Activated CD4-positive, alpha-beta memory T cell treated with anti-CD3 and anti-CD28 coated beads for 36 hours (primary cell): ENCODE results near the gene RAPGEF5. TPM values are rescaled to one million over a fixed set of nuclear protein-coding genes. Genes with fewer than 3 reads are reported as not detected.

Experiments used
- CTCF ChIA-PET: fragments of 350-600 bp; sonication (Branson Sonifier 250); formaldehyde crosslinking; loops from one replicate; lab custom pipeline; 2021; ENCODE audit warnings: antibody characterized with exemption, inconsistent platforms; lab: Charles Lee
- POLR2A ChIA-PET: fragments of 350-600 bp; sonication (Branson Sonifier 250); formaldehyde crosslinking; loops from one replicate; lab custom pipeline; 2021; ENCODE audit warnings: antibody characterized with exemption; lab: Charles Lee
- DNase-seq: peaks from one replicate; pipeline ENCODE4 v3.0.0-alpha.2; 2020
- H3K27ac Mint-ChIP-seq: one replicate; pipeline ENCODE4 v1.8.0; 2021; ENCODE audit warnings: mixed read lengths
- H3K27me3 Mint-ChIP-seq: one replicate; pipeline ENCODE4 v1.8.0; 2021; ENCODE audit warnings: mixed read lengths
- H3K36me3 Mint-ChIP-seq: one replicate; pipeline ENCODE4 v1.8.0; 2021; ENCODE audit warnings: mixed read lengths
- H3K4me1 Mint-ChIP-seq: one replicate; pipeline ENCODE4 v1.8.0; 2021; ENCODE audit warnings: low read depth, mixed read lengths
- H3K4me3 Mint-ChIP-seq: one replicate; pipeline ENCODE4 v1.8.0; 2021; ENCODE audit warnings: mild to moderate bottlenecking, mixed read lengths
- H3K9me3 Mint-ChIP-seq: one replicate; pipeline ENCODE4 v1.8.0; 2021; ENCODE audit warnings: mixed read lengths
- intact Hi-C: fragments of 100-400 bp; cut with micrococcal nuclease; formaldehyde crosslinking; loops from one replicate; pipeline ENCODE4 v1.15.1; 2023
- total RNA-seq, 2 experiments: library from RNA; stranded (reverse); gene quantifications; one replicate each; pipeline ENCODE4 v1.2.3, GENCODE V29; 2021

Gene RAPGEF5
- total RNA-seq, 2 experiments from 2014 or later: 0.27 to 0.29 TPM

DNA sequence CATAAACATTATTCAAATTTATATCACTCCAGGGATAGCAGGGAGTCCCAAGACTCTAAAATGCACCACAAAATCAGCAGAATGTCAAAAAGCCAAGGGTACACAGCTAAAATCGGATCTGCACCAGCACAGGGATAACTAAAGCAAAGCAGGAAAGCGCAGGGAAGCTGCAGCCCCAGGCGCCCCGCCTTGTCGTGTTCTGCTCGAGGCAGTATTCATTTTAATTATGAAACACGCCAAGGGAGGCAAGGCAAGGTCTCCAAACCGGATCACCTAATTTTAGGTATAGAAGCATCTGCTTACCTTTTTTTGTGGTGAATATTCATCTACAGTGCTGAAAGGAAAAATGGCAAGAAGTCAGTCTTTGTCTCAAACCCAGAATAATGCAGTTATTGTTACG is 199.4 kb downstream of the RAPGEF5 start:
- H3K27ac Mint-ChIP-seq: no peak overlapping the region
- H3K27me3 Mint-ChIP-seq: peaks cover 15% of the 10 kb centered on the region
- DNase-seq: no peak
- no peak overlapping the region for H3K4me3 Mint-ChIP-seq
- H3K4me1 Mint-ChIP-seq: peaks cover 6% of the 10 kb centered on the region
- intact Hi-C loops: no loop called here
- POLR2A ChIA-PET: no interaction called here
- no peaks in the 10 kb centered on the region for H3K36me3 Mint-ChIP-seq
- CTCF ChIA-PET: no interaction called here
- no peaks in the 10 kb centered on the region for H3K9me3 Mint-ChIP-seq

DNA sequence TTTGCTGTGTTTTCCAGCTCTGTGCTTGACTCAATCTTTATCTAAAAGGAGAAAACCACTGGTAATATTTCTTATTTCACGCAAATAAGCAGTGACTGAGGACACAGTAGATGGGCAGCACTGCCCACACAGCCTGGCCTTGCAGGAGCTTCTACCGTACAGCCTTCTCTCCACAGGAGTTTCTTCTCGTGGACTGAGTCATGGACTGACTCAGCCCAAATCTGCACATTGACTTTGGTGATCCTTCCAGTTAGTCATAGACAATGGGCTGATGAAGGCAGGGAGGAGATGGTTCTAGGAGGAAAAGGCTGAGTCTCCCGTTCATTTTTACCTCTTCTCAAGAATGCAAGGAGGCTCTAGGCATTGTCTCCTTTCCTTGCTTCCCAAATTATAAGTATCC is 200.7 kb downstream of the RAPGEF5 start:
- Mint-ChIP-seq H3K4me1 (peaks cover 6% of the 10 kb centered on the region), H3K27me3 (peaks cover 15% of the 10 kb centered on the region), H3K36me3 (no peaks in the 10 kb centered on the region), H3K4me3 (no peak overlapping the region), H3K9me3 (no peaks in the 10 kb centered on the region), H3K27ac (no peak overlapping the region)
- ChIA-PET POLR2A (no interaction called here), CTCF (no interaction called here)
- intact Hi-C loops: no loop called here
- no peak for DNase-seq

DNA sequence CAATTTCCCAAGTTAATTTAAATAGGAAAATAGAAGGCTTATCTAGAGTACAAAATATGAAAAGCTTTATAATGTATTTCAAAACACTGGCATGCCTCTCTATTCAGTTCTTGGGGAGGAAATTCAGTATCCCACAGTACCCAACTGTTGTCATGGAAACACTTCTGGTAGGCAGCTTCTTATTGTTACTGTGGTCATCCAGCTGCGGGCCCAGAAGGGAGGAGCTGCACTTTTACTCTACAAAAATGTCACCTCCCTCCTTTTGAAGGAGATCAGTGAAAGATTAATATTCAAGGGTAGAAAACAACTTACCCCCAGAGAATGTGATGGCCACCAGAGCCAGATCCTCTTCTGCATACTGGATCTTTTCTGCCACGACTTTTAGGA is 202.8 kb downstream of the RAPGEF5 start:
- intact Hi-C loops: no loop called here
- H3K27me3 Mint-ChIP-seq: peaks cover 13% of the 10 kb centered on the region
- POLR2A ChIA-PET: no interaction called here
- no peak overlapping the region for H3K27ac Mint-ChIP-seq
- H3K36me3 Mint-ChIP-seq: no peaks in the 10 kb centered on the region
- no peaks in the 10 kb centered on the region for H3K9me3 Mint-ChIP-seq
- no peak overlapping the region for H3K4me3 Mint-ChIP-seq
- H3K4me1 Mint-ChIP-seq: peaks cover 2% of the 10 kb centered on the region
- CTCF ChIA-PET: interaction anchor here (1.6 kb wide), 1 partner anchor 44 kb away, joined by 6 read pairs; no protein-coding TSS in a partner anchor
- no peak for DNase-seq

DNA sequence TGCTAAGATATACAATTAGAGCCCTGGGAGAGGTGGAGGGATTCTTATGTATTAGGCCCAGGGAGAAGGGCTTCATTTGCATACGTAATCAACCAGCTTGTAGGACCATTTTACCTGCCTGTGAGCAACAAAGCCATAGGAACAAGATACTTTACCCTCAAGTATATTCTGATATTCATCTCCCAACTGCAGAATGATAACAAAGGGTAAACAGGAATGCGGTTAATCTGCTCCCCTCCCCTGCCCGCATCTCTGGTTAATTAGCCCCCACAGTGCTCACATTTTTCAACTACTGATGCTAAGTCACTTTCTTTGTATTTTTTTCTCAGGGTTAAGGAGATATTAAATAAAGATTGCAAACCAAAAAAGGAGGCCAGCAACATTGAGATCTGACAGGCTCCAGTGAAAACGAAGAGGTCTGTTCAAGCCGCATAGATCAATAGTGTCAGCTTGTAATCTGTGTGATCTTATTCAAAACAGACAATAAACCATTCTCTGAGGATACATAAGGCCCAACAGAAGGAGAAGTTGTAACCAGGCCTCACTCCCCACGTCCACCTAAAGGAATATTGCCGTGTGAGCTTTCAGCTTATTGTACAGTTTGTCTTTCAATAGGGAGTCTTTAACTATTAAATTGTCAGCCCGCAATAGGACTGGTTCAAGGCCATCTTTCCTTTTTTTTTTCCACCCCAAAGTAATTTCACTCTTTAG is 203.4 kb downstream of the RAPGEF5 start:
- Mint-ChIP-seq H3K27ac (no peak overlapping the region), H3K4me1 (no peaks in the 10 kb centered on the region), H3K36me3 (no peaks in the 10 kb centered on the region), H3K4me3 (no peak overlapping the region), H3K9me3 (no peaks in the 10 kb centered on the region), H3K27me3 (peaks cover 13% of the 10 kb centered on the region)
- POLR2A ChIA-PET: no interaction called here
- CTCF ChIA-PET: interaction anchor here (1.6 kb wide), 1 partner anchor 44 kb away, joined by 6 read pairs; no protein-coding TSS in a partner anchor
- intact Hi-C loops: no loop called here
- no peak for DNase-seq

DNA sequence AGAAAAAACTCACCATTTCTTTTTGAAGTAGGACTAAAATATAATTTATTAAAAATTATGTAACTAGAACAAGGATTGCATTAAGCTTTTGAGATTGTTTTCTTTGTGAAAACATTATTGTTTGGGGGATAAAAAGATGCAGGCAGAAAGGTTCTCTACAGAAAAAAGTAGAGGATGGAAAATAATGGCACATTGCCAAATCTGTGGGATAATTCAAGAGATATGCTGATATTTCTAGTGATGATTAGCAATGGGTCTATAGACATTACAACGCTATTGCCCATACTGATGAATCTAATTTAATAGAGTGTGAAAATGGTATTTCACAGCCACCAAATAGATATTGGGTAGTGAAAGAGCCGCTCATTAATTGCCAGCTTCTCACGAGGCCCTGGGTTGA is 204.3 kb downstream of the RAPGEF5 start:
- Mint-ChIP-seq H3K4me1 (no peaks in the 10 kb centered on the region), H3K27ac (no peak overlapping the region), H3K9me3 (no peaks in the 10 kb centered on the region), H3K4me3 (no peak overlapping the region), H3K27me3 (peaks cover 8% of the 10 kb centered on the region), H3K36me3 (no peaks in the 10 kb centered on the region)
- POLR2A ChIA-PET: no interaction called here
- intact Hi-C loops: no loop called here
- CTCF ChIA-PET: interaction anchor here (1.6 kb wide), 1 partner anchor 43 kb away, joined by 6 read pairs; no protein-coding TSS in a partner anchor
- DNase-seq: no peak

DNA sequence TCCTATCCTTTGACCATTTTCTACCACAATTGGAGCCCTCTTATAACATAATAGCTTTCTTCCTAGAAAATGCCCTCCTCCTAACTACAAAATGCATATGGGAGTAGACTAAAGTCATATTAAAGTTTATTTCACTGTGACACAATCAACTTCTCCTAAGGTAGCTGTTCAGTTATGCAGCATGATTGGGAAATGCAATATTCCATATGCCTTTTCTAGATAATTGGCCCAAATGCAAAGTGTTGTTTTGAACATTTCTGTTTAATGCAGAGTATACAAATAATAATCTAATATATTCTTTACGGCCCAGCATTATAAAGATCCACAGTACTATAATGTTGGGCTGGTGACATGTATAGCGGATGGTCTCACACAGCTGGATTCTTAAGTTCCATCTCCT is 205.1 kb downstream of the RAPGEF5 start:
- ChIA-PET POLR2A (no interaction called here), CTCF (no interaction called here)
- peaks cover 9% of the 10 kb centered on the region for H3K27me3 Mint-ChIP-seq
- H3K9me3 Mint-ChIP-seq: no peaks in the 10 kb centered on the region
- no peaks in the 10 kb centered on the region for H3K36me3 Mint-ChIP-seq
- H3K4me3 Mint-ChIP-seq: no peak overlapping the region
- no peak for DNase-seq
- intact Hi-C loops: no loop called here
- H3K4me1 Mint-ChIP-seq: peaks cover 4% of the 10 kb centered on the region
- no peak overlapping the region for H3K27ac Mint-ChIP-seq

DNA sequence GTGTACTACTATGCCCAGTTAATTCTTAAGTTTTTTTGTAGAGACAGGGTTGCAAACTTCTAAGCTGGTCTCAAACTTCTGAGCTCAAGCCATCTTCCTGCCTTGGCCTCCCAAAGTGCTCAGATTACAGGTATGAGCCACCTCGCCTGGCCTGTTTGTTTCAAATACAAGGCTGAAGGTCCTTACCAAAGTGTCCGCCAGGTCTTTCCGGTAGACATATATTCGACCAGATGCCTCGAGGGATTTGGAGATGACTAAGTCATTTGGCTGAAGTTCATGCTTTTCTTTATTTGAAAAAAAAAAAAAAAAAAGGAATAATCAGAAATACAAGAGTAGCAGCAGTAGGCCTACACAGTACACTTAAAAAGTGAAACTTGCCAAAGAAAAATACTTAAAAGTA is 206.7 kb downstream of the RAPGEF5 start:
- no peak overlapping the region for H3K27ac Mint-ChIP-seq
- CTCF ChIA-PET: no interaction called here
- H3K4me3 Mint-ChIP-seq: no peak overlapping the region
- no peaks in the 10 kb centered on the region for H3K36me3 Mint-ChIP-seq
- H3K27me3 Mint-ChIP-seq: peaks cover 5% of the 10 kb centered on the region
- H3K9me3 Mint-ChIP-seq: no peaks in the 10 kb centered on the region
- H3K4me1 Mint-ChIP-seq: peaks cover 8% of the 10 kb centered on the region
- intact Hi-C loops: no loop called here
- POLR2A ChIA-PET: no interaction called here
- no peak for DNase-seq

DNA sequence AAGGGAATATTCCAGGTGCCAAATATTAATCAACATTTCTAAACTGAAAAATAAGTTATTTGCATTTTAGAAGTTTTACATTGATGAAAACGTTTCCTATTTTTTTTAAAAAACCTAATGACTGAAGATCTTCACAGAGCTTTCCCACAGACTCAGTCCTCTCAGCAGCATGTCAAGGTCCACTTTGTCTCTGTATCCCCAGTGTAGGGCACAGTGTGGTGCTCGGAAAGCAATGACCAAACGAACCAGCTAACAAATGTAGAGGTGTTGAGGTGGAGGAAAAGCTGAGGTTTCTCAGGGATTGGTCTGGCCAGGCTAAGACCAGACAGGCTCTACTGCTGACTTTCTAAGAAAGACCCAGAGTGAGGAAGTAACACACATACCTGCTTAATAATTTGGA is 209.1 kb downstream of the RAPGEF5 start:
- POLR2A ChIA-PET: interaction anchor here (0.6 kb wide), 1 partner anchor 817 kb away, joined by 6 read pairs; no protein-coding TSS in a partner anchor
- CTCF ChIA-PET: no interaction called here

DNA sequence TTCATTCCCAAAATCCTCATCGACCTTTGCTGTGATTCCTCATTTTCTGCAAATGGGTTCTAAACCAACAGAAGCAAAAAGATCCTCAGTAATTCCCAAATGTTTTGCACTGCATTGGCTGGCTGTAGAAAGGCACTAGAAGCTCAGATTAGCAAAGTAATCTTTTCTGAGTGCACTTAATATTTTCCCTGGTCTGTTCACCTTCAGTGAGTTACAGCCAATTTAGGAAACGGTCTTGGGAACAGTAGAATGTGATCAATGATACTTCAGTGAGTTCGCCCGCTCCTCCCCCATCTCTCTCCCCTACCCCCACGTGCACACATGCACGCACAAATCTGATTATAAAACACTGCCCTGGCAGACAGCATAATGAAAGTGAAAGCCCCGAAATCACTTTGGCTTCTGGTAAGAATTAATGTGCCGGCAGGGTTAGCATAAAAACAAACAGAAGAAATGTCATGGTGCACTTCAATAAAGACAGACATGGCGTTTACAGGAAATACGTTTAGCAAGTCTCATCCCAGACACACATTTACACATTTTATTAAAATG is 209.9 kb downstream of the RAPGEF5 start:
- CTCF ChIA-PET: no interaction called here
- DNase-seq: peak; percentile 25
- Mint-ChIP-seq H3K9me3 (no peaks in the 10 kb centered on the region), H3K36me3 (no peaks in the 10 kb centered on the region), H3K4me3 (peak overlapping the region; percentile 4), H3K4me1 (peaks cover 8% of the 10 kb centered on the region), H3K27ac (no peak overlapping the region), H3K27me3 (peaks cover 10% of the 10 kb centered on the region)
- POLR2A ChIA-PET: no interaction called here
- intact Hi-C loops: no loop called here

More for the DNA sequence above, 209.1 kb downstream of the RAPGEF5 start:
- Mint-ChIP-seq H3K4me1 (peaks cover 8% of the 10 kb centered on the region), H3K27me3 (peaks cover 10% of the 10 kb centered on the region), H3K27ac (no peak overlapping the region), H3K36me3 (no peaks in the 10 kb centered on the region), H3K4me3 (no peak overlapping the region), H3K9me3 (no peaks in the 10 kb centered on the region)
- intact Hi-C loops: no loop called here
- no peak for DNase-seq

DNA sequence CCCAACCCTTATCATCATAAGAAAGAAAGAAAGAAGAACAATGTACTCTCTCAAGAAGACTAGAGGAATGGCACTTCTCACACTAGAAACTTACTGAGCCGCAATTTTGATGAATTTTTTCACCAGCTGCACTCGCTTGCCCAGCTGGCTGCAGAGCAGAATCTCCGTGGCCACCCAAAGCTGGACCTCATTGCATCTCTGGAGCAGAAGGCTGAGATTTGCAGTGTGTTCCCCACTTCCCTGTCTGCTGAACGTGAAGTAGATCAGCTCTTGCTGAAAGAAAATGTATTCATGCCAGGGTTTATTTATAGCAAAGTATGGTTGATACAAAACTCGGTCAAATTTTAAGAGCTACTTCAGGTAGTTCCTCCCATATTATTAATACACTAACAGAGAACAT is 212.0 kb downstream of the RAPGEF5 start:
- H3K36me3 Mint-ChIP-seq: no peaks in the 10 kb centered on the region
- intact Hi-C loops: no loop called here
- no peak for DNase-seq
- ChIA-PET POLR2A (no interaction called here), CTCF (no interaction called here)
- H3K27ac Mint-ChIP-seq: no peak overlapping the region
- no peak overlapping the region for H3K4me3 Mint-ChIP-seq
- H3K4me1 Mint-ChIP-seq: peaks cover 8% of the 10 kb centered on the region
- H3K27me3 Mint-ChIP-seq: peaks cover 10% of the 10 kb centered on the region
- no peaks in the 10 kb centered on the region for H3K9me3 Mint-ChIP-seq

DNA sequence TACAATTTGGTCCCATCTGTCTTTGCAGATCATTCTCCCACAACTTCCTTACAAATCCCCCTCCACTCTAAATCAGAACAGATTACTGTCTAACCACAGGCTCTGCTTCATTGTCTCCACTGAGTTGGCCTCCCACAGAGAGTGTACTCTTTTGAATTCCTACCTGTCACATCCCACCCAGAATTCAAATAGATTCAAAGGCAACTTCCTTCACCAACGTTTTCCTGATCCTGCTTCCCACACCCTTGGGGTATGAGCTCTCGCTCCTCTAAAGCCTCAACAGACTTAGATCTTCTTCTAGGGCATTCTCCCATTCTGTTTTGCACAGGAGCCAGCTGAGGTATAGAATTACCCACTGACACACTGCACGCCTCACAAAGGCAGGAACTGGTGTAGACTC is 213.5 kb downstream of the RAPGEF5 start:
- no peak for DNase-seq
- Mint-ChIP-seq H3K27ac (no peak overlapping the region), H3K36me3 (no peaks in the 10 kb centered on the region), H3K4me1 (peaks cover 8% of the 10 kb centered on the region), H3K27me3 (peaks cover 10% of the 10 kb centered on the region), H3K4me3 (no peak overlapping the region), H3K9me3 (no peaks in the 10 kb centered on the region)
- intact Hi-C loops: no loop called here
- ChIA-PET CTCF (interaction anchor here (1.5 kb wide), 1 partner anchor 34 kb away, joined by 3 read pairs; no protein-coding TSS in a partner anchor), POLR2A (no interaction called here)

DNA sequence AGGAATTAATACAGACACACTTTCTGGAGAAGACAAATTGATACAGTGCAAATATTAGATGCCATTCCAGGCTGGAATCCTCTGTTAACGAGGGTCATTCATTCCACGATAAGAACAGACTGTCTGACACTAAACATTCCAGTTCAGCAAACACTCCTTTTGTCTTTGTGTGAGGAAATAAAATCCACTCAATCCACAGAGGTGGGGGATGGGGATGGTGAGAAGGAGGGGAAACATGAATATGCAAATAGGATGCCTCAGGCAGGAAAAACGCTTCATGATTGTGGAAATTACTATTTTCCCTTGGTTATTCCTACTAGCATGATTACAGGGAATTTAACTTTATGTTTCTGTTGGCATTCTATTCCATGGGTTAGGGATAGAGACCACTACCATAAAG is 214.4 kb downstream of the RAPGEF5 start:
- Mint-ChIP-seq H3K27ac (no peak overlapping the region), H3K27me3 (peaks cover 10% of the 10 kb centered on the region), H3K4me3 (no peak overlapping the region), H3K36me3 (no peaks in the 10 kb centered on the region), H3K4me1 (peaks cover 8% of the 10 kb centered on the region), H3K9me3 (no peaks in the 10 kb centered on the region)
- ChIA-PET POLR2A (no interaction called here), CTCF (interaction anchor here (1.0 kb wide), 1 partner anchor 21 kb away, joined by 3 read pairs; no protein-coding TSS in a partner anchor)
- DNase-seq: no peak
- intact Hi-C loops: no loop called here

DNA sequence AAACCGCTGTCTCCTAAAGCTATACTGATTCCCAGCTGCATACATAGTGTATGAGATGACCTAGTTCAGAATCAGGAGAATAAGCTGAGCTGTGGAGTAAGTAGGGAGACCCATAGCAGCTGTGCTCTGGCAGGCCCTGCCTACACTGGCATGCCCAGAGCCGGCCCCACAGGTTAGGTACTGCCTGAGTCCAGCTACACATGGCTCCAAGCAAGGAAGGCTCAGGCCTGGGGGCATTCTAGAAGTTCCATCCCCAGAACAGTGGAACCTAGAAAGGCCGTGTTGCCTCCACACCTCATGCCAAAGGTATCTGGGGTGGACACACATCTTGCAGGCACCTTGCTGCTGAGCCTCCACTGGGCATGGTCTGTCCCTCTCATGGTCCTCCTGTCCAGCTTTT is 215.6 kb downstream of the RAPGEF5 start:
- intact Hi-C loops: no loop called here
- Mint-ChIP-seq H3K4me1 (no peaks in the 10 kb centered on the region), H3K9me3 (no peaks in the 10 kb centered on the region), H3K36me3 (no peaks in the 10 kb centered on the region), H3K27ac (no peak overlapping the region), H3K4me3 (no peak overlapping the region), H3K27me3 (peaks cover 6% of the 10 kb centered on the region)
- POLR2A ChIA-PET: no interaction called here
- DNase-seq: no peak
- CTCF ChIA-PET: no interaction called here
